ENCODE data around the gene TEX35.

DNA sequence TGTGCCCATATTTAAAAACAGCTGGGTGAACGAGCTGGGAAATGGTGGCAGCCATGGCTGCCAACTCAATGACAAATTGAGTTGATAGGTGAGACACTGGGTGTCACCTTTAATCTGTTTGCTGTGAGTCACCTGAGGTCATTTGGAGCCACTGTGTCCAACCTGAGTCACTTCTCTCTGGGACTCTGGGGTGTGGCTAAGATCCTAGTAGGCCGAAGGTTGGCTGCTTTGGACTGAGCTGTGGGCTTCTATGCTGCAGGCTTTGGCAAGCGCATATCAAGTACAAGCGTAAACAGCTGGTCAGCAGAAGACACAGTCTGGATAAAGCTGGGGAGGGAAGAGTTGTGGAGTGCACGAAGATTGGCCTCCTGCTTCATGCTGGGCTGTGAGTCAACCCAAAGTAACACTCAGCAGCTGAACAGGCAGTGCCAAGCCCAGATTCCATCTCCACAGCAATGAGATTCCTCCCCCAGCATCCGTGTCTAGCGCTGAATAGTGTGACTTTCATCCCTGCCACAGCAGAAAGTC is 24.0 kb downstream of the TEX35 start:
- TF ChIP-seq, protein P1, sequence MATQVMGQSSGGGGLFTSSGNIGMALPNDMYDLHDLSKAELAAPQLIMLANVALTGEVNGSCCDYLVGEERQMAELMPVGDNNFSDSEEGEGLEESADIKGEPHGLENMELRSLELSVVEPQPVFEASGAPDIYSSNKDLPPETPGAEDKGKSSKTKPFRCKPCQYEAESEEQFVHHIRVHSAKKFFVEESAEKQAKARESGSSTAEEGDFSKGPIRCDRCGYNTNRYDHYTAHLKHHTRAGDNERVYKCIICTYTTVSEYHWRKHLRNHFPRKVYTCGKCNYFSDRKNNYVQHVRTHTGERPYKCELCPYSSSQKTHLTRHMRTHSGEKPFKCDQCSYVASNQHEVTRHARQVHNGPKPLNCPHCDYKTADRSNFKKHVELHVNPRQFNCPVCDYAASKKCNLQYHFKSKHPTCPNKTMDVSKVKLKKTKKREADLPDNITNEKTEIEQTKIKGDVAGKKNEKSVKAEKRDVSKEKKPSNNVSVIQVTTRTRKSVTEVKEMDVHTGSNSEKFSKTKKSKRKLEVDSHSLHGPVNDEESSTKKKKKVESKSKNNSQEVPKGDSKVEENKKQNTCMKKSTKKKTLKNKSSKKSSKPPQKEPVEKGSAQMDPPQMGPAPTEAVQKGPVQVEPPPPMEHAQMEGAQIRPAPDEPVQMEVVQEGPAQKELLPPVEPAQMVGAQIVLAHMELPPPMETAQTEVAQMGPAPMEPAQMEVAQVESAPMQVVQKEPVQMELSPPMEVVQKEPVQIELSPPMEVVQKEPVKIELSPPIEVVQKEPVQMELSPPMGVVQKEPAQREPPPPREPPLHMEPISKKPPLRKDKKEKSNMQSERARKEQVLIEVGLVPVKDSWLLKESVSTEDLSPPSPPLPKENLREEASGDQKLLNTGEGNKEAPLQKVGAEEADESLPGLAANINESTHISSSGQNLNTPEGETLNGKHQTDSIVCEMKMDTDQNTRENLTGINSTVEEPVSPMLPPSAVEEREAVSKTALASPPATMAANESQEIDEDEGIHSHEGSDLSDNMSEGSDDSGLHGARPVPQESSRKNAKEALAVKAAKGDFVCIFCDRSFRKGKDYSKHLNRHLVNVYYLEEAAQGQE (IDR thresholded peaks at IDR 0.05), result peak; percentile 73
- TF ChIP-seq RAD21 (IDR thresholded peaks at IDR 0.05) (peak; percentile 28 to 38), TAF1 (conservative IDR thresholded peaks at IDR 0.05) (no peak), YY1 (IDR thresholded peaks at IDR 0.05) (peak; percentile 95)
- TF ChIP-seq, protein P2, sequence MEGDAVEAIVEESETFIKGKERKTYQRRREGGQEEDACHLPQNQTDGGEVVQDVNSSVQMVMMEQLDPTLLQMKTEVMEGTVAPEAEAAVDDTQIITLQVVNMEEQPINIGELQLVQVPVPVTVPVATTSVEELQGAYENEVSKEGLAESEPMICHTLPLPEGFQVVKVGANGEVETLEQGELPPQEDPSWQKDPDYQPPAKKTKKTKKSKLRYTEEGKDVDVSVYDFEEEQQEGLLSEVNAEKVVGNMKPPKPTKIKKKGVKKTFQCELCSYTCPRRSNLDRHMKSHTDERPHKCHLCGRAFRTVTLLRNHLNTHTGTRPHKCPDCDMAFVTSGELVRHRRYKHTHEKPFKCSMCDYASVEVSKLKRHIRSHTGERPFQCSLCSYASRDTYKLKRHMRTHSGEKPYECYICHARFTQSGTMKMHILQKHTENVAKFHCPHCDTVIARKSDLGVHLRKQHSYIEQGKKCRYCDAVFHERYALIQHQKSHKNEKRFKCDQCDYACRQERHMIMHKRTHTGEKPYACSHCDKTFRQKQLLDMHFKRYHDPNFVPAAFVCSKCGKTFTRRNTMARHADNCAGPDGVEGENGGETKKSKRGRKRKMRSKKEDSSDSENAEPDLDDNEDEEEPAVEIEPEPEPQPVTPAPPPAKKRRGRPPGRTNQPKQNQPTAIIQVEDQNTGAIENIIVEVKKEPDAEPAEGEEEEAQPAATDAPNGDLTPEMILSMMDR (IDR thresholded peaks at IDR 0.05; ENCODE audit: low read depth, low read length, missing input control), result no peak
- TF ChIP-seq, protein P3, sequence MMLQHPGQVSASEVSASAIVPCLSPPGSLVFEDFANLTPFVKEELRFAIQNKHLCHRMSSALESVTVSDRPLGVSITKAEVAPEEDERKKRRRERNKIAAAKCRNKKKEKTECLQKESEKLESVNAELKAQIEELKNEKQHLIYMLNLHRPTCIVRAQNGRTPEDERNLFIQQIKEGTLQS (IDR thresholded peaks at IDR 0.05), result peak; percentile 71
